Thyroid gland (tissue), 4 donors: ENCODE results near the gene MAPK1.
"Not testable (repeated sequence)": the region's sequence is repeated elsewhere in the genome, so short reads cannot be mapped to it uniquely, and the experiment has no call there.

Experiments
- POLR2A ChIP-seq, 2 donors: fragments of 450-650 bp; IDR thresholded peaks; one replicate each; pipeline ENCODE4 v1.6.1; 2017; ENCODE audit warnings: antibody characterized with exemption in 2 of 2, mild to moderate bottlenecking in 2 of 2, moderate library complexity in 1 of 2
- TF ChIP-seq, protein P1 (sequence below), 6 experiments: fragments of 200-600 bp in 3 of 6; fragments of 450-650 bp in 3 of 6; sonication (generic) in 3 of 6; IDR thresholded peaks; one replicate each; pipeline ENCODE4 v1.5.1; 2016 to 2019; ENCODE audit warnings: antibody characterized with exemption in 6 of 6, mild to moderate bottlenecking in 2 of 6, inconsistent platforms in 1 of 6, moderate library complexity in 1 of 6

DNA sequence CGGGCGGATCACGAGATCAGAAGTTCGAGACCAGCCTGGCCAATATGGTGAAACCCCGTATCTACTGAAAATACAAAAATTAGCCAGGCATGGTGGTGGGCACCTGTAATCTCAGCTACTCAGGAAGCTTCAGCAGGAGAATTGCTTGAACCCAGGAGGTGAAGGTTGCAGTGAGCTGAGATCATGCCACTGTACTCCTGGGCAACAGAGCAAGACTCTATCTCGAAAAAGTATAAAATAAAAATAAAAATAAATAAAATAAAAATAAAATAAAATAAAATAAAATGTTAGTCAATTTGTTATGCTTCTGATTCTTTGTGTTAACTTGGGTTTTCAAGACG, 66.2 kb downstream of the MAPK1 start:
- TF ChIP-seq POLR2A (IDR thresholded peaks at IDR 0.05), result not testable (repeated sequence)
- TF ChIP-seq, protein P1, sequence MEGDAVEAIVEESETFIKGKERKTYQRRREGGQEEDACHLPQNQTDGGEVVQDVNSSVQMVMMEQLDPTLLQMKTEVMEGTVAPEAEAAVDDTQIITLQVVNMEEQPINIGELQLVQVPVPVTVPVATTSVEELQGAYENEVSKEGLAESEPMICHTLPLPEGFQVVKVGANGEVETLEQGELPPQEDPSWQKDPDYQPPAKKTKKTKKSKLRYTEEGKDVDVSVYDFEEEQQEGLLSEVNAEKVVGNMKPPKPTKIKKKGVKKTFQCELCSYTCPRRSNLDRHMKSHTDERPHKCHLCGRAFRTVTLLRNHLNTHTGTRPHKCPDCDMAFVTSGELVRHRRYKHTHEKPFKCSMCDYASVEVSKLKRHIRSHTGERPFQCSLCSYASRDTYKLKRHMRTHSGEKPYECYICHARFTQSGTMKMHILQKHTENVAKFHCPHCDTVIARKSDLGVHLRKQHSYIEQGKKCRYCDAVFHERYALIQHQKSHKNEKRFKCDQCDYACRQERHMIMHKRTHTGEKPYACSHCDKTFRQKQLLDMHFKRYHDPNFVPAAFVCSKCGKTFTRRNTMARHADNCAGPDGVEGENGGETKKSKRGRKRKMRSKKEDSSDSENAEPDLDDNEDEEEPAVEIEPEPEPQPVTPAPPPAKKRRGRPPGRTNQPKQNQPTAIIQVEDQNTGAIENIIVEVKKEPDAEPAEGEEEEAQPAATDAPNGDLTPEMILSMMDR (IDR thresholded peaks at IDR 0.05), result not testable (repeated sequence)
